OCI-LY3 (cell line): ENCODE data around the gene CEP250.

Experiments
- H2AFZ ChIP-seq: fragments of 200-600, 300-600 bp; shearing (Covaris generic); 2 replicates; pipeline ENCODE4 v1.6.0; 2014; ENCODE audit warnings: antibody characterized with exemption, low read depth, low read length
- H3K27ac ChIP-seq: fragments of 200-600, 300-600 bp; sonication (generic); 2 replicates; pipeline ENCODE4 v1.5.1; 2014; ENCODE audit warnings: mild to moderate bottlenecking, low read length, moderate library complexity, mixed read lengths
- H3K27me3 ChIP-seq: fragments of 200-600, 300-600 bp; sonication (generic); 2 replicates; pipeline ENCODE4 v1.6.1; 2014; ENCODE audit warnings: low read depth, low read length, mixed read lengths
- H3K36me3 ChIP-seq: fragments of 200-600, 300-600 bp; sonication (generic); replicated peaks from 2 replicates; pipeline ENCODE3; 2014; ENCODE audit warnings: low read depth, low read length, mixed read lengths
- H3K4me1 ChIP-seq: fragments of 300-600, 200-600 bp; sonication (generic); 2 replicates; pipeline ENCODE4 v1.6.1; 2014; ENCODE audit warnings: low read length, mixed read lengths
- H3K4me2 ChIP-seq: fragments of 200-600, 300-600 bp; sonication (generic); 2 replicates; pipeline ENCODE4 v1.6.1; 2014; ENCODE audit warnings: low read length, mixed read lengths
- H3K4me3 ChIP-seq: fragments of 300-600, 200-600 bp; sonication (generic); 2 replicates; pipeline ENCODE4 v1.5.1; 2014; ENCODE audit warnings: antibody characterized with exemption, mild to moderate bottlenecking, low read length, moderate library complexity
- H3K79me2 ChIP-seq: fragments of 300-600, 200-600 bp; shearing (Covaris generic); 2 replicates; pipeline ENCODE4 v1.6.1; 2014; ENCODE audit warnings: mild to moderate bottlenecking, low read length, mixed read lengths
- H3K9ac ChIP-seq: fragments of 300-600, 200-600 bp; shearing (Covaris generic); 2 replicates; pipeline ENCODE4 v1.6.0; 2014; ENCODE audit warnings: mild to moderate bottlenecking, low read length, moderate library complexity
- H3K9me3 ChIP-seq: fragments of 200-600, 300-600 bp; shearing (Covaris generic); 2 replicates; pipeline ENCODE4 v1.6.1; 2014; ENCODE audit warnings: low read length, mixed read lengths; ENCODE audit not compliant: insufficient read depth
- H4K20me1 ChIP-seq: fragments of 200-600, 300-600 bp; sonication (generic); 2 replicates; pipeline ENCODE4 v1.6.1; 2016; ENCODE audit warnings: low read length, mixed read lengths; ENCODE audit not compliant: insufficient read depth
- EZH2phosphoT487 ChIP-seq: fragments of 200-600 bp; shearing (Covaris generic); IDR thresholded peaks from 2 replicates; pipeline ENCODE4 v1.6.1; 2018; ENCODE audit warnings: antibody characterized with exemption, mixed run types, low read depth
- TF ChIP-seq, protein P1 (sequence below): fragments of 200-600, 300-600 bp; sonication (generic); IDR thresholded peaks from 2 replicates; pipeline ENCODE4 v1.5.1; 2014; ENCODE audit warnings: antibody characterized with exemption, low read length, low read depth

Gene CEP250

DNA sequence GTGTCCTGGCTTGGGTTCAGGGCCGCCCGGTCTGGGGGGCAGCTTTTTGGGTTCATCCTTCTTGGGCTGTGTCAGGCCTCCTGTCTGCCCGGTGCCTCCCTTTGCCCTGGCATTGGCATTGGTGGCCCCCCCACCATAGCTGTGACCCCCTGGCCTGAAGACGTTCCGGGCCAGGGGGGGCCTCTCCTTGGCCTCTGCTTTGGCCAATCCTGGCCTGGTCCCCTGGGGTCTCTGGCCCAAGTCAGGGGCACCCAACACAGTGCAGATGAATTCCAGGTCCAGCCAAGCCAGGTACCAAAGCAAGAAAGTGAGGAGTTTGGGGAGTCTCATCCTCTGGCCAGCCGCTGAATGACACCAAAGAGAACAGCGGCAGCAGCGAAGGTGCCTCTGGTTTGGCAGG lies 17.8 kb upstream of the CEP250 start:
- no peak for TF ChIP-seq EZH2phosphoT487
- TF ChIP-seq, protein P1, sequence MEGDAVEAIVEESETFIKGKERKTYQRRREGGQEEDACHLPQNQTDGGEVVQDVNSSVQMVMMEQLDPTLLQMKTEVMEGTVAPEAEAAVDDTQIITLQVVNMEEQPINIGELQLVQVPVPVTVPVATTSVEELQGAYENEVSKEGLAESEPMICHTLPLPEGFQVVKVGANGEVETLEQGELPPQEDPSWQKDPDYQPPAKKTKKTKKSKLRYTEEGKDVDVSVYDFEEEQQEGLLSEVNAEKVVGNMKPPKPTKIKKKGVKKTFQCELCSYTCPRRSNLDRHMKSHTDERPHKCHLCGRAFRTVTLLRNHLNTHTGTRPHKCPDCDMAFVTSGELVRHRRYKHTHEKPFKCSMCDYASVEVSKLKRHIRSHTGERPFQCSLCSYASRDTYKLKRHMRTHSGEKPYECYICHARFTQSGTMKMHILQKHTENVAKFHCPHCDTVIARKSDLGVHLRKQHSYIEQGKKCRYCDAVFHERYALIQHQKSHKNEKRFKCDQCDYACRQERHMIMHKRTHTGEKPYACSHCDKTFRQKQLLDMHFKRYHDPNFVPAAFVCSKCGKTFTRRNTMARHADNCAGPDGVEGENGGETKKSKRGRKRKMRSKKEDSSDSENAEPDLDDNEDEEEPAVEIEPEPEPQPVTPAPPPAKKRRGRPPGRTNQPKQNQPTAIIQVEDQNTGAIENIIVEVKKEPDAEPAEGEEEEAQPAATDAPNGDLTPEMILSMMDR: no peak
- Histone ChIP-seq H3K27ac (no peak overlapping the region), H3K4me1 (peaks cover 11% of the 10 kb centered on the region; the same call in 1 of the 2 replicates), H3K27me3 (no peaks in the 10 kb centered on the region), H3K9me3 (no peaks in the 10 kb centered on the region), H2AFZ (no peak overlapping the region), H3K9ac (no peak overlapping the region), H3K4me2 (no peak overlapping the region), H4K20me1 (no peaks in the 10 kb centered on the region), H3K36me3 (no peaks in the 10 kb centered on the region), H3K4me3 (no peak overlapping the region), H3K79me2 (no peaks in the 10 kb centered on the region)

DNA sequence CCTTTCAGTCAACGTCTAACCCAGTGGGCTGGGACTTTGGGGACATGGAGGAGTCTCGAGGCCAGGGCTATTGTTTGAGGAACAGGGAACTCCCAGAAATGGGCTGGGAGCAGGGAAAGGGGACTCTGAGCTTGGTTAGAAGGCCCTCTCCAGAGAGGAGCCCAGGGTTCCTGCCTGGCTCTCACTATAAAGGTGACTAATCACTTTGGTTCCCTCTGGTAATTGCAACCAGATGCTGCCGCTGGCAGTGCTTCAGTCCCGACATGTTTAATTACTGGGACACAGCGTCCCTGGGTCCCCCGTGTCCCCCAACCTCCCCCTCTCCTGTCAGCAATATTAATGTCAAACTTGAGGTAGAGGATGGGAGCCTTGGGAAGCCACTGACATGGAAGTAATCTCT lies 12.4 kb upstream of the CEP250 start:
- no peaks in the 10 kb centered on the region for H4K20me1 ChIP-seq
- H3K79me2 ChIP-seq: no peaks in the 10 kb centered on the region
- no peak overlapping the region for H3K27ac ChIP-seq
- TF ChIP-seq, protein P1: no peak
- no peak for TF ChIP-seq EZH2phosphoT487
- H3K27me3 ChIP-seq: no peaks in the 10 kb centered on the region
- no peaks in the 10 kb centered on the region for H3K36me3 ChIP-seq
- no peak overlapping the region for H3K9ac ChIP-seq
- peaks cover 13% of the 10 kb centered on the region; the same call in 1 of the 2 replicates for H3K4me1 ChIP-seq
- H3K9me3 ChIP-seq: no peaks in the 10 kb centered on the region
- no peak overlapping the region for H3K4me2 ChIP-seq
- no peak overlapping the region for H3K4me3 ChIP-seq
- no peak overlapping the region for H2AFZ ChIP-seq

DNA sequence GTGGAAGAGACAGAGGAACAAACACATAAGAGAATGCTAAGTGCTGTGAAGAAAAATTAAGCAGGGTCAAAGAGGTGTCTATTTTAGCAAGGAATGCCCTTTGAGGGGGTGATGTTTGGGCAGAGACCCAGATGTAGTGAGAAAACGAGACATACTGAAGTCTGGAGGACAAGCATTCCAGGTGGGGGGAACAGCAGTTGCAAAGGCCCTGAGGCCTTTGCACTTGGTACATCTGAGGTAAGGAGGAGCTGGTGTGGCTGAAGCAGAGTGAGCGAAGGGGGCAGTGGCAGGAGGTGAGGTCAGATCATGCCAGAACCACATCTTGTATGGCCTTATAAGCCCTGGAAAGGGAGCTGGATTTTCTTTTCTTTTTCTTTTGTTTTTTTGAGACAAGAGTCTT lies 11.2 kb upstream of the CEP250 start:
- Histone ChIP-seq H3K79me2 (no peaks in the 10 kb centered on the region), H4K20me1 (no peaks in the 10 kb centered on the region), H3K4me1 (peaks cover 6% of the 10 kb centered on the region; the same call in 1 of the 2 replicates), H3K4me3 (no peak overlapping the region), H2AFZ (no peak overlapping the region), H3K9me3 (no peaks in the 10 kb centered on the region), H3K4me2 (no peak overlapping the region), H3K27ac (no peak overlapping the region), H3K27me3 (no peaks in the 10 kb centered on the region), H3K36me3 (no peaks in the 10 kb centered on the region), H3K9ac (no peak overlapping the region)
- no peak for TF ChIP-seq EZH2phosphoT487
- TF ChIP-seq, protein P1: no peak

DNA sequence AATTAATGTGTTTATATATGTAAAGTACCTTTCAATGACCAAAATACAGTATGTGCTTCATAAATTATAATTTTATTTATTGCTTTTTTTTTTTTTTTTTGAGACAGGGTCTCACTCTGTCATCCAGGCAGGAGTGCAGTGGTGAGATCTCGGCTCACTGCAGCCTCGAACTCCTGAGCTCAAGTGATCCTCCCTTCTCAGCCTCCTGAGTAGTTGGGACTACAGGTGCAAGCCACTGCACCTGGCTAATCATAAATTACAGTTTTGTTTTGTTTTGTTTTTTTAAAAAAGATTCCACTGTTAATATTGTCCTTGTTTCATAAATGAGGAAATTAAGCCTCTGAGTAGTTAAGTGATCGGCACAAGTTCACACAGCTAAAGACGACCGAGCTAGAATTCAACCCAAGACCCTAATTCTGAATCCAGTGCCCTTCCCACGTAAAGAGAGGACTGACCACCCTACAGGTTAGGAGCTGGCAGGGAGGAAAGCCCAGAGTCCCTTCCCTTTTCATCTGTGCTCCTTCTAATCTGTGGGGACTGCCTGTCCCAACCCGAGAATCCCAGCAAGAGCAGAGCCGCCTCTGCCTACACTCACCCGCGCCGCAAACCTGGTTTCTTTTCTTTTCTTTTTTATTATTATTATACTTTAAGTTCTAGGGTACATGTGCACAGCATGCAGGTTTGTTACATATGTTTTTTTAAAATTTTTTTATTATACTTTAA lies 8.9 kb upstream of the CEP250 start:
- Histone ChIP-seq H3K9me3 (no peaks in the 10 kb centered on the region), H2AFZ (peak overlapping the region; percentile 100), H3K36me3 (no peaks in the 10 kb centered on the region), H3K27ac (no peak overlapping the region), H3K79me2 (no peaks in the 10 kb centered on the region), H4K20me1 (no peaks in the 10 kb centered on the region), H3K9ac (peak overlapping the region; percentile 70), H3K4me2 (peak overlapping the region; percentile 100), H3K27me3 (no peaks in the 10 kb centered on the region), H3K4me3 (peak overlapping the region; percentile 92), H3K4me1 (peaks cover 3% of the 10 kb centered on the region; the same call in 1 of the 2 replicates)
- TF ChIP-seq, protein P1: no peak
- TF ChIP-seq EZH2phosphoT487: no peak
